ENCODE measurements around the gene CHST14. TPM values are rescaled to one million over a fixed set of nuclear protein-coding genes. Genes with fewer than 3 reads are reported as not detected.

The CHST14 gene
- polyA plus RNA-seq, 1 of the 3 experiments (the other 2 are of a cell fraction), result 43.2 TPM

DNA sequence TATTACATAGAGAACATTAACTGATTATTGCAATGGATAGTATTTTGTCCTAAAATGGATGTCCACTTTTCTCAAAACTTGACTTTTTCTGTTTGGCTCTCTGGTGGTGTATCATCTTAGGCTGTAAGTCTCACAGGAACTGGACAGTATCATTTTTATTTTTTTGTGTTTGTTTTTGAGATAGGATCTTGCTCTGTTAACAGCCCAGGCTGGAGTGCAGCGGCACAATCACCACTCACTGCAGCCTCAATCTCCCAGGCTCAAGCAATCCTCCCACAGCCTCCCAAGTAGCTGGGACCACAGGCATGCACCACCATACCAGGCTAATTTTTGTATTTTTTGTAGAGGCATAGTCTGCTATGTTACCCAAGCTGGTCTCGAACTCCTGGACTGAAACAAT, 13.1 kb downstream of the CHST14 start:
- no peak overlapping the region for H2AFZ ChIP-seq (ENCODE audit: low read depth)
- no peak for DNase-seq
- peaks cover 3% of the 10 kb centered on the region for H3F3A ChIP-seq (replicated peaks; ENCODE audit: insufficient read depth)
- no peaks in the 10 kb centered on the region for H3K9me2 ChIP-seq
- POLR2A ChIA-PET, result no interaction called here
- H3K27me3 ChIP-seq (ENCODE audit: insufficient read depth), result no peaks in the 10 kb centered on the region
- H3K9ac ChIP-seq, result no peak overlapping the region
- H3K79me2 ChIP-seq (ENCODE audit: insufficient read depth), result no peaks in the 10 kb centered on the region
- no peak overlapping the region for H3K27ac ChIP-seq (ENCODE audit: low read depth in 2 of 2, low read length in 1 of 2)
- peaks cover 0 to 7% of the 10 kb centered on the region in 2 experiments; a peak in 1 of 4 replicates for H3K4me1 ChIP-seq (ENCODE audit: control insufficient read depth in 1 of 2, insufficient read depth in 2 of 2, low read depth in 1 of 2, low read length in 1 of 2)
- no peaks in the 10 kb centered on the region for H3K9me3 ChIP-seq
- TF ChIP-seq CHD2 (IDR thresholded peaks at IDR 0.05; ENCODE audit: low read length, partially characterized antibody) (no peak), SMC3 (IDR thresholded peaks at IDR 0.05; ENCODE audit: low read depth, low read length) (no peak), RXRA (IDR thresholded peaks at IDR 0.05; ENCODE audit: borderline replicate concordance, low read depth) (no peak), NRF1 (IDR thresholded peaks at IDR 0.05; ENCODE audit: low read depth, low read length) (no peak), SIN3A (IDR thresholded peaks at IDR 0.05; ENCODE audit: borderline replicate concordance, low read depth, low read length) (no peak), JUND (IDR thresholded peaks at IDR 0.05) (no peak), MXI1 (IDR thresholded peaks at IDR 0.05; ENCODE audit: low read depth, low read length) (no peak), RCOR1 (IDR thresholded peaks at IDR 0.05; ENCODE audit: low read length) (no peak), FOXM1 (IDR thresholded peaks at IDR 0.05; ENCODE audit: low read depth) (no peak)
- TF ChIP-seq, protein P1, sequence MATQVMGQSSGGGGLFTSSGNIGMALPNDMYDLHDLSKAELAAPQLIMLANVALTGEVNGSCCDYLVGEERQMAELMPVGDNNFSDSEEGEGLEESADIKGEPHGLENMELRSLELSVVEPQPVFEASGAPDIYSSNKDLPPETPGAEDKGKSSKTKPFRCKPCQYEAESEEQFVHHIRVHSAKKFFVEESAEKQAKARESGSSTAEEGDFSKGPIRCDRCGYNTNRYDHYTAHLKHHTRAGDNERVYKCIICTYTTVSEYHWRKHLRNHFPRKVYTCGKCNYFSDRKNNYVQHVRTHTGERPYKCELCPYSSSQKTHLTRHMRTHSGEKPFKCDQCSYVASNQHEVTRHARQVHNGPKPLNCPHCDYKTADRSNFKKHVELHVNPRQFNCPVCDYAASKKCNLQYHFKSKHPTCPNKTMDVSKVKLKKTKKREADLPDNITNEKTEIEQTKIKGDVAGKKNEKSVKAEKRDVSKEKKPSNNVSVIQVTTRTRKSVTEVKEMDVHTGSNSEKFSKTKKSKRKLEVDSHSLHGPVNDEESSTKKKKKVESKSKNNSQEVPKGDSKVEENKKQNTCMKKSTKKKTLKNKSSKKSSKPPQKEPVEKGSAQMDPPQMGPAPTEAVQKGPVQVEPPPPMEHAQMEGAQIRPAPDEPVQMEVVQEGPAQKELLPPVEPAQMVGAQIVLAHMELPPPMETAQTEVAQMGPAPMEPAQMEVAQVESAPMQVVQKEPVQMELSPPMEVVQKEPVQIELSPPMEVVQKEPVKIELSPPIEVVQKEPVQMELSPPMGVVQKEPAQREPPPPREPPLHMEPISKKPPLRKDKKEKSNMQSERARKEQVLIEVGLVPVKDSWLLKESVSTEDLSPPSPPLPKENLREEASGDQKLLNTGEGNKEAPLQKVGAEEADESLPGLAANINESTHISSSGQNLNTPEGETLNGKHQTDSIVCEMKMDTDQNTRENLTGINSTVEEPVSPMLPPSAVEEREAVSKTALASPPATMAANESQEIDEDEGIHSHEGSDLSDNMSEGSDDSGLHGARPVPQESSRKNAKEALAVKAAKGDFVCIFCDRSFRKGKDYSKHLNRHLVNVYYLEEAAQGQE (IDR thresholded peaks at IDR 0.05; ENCODE audit: low read depth, low read length), result no peak
- TF ChIP-seq, protein P2, sequence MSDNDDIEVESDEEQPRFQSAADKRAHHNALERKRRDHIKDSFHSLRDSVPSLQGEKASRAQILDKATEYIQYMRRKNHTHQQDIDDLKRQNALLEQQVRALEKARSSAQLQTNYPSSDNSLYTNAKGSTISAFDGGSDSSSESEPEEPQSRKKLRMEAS (IDR thresholded peaks at IDR 0.05; ENCODE audit: low read depth), result no peak
- H4K20me1 ChIP-seq (ENCODE audit: insufficient read depth), result no peaks in the 10 kb centered on the region
- no peaks in the 10 kb centered on the region for H3K36me3 ChIP-seq (replicated peaks in 1 of 2; ENCODE audit: control insufficient read depth in 1 of 2, insufficient read depth in 2 of 2, low read length in 1 of 2)
- 83% methylated on average over 2 of the region's 2 CpGs for WGBS (ENCODE audit: low lambda C conversion rate)
- no peak overlapping the region for H3K4me3 ChIP-seq (ENCODE audit: low read depth in 2 of 2, low read length in 1 of 2)
- H3K4me2 ChIP-seq, result no peak overlapping the region
- CTCF ChIA-PET, result interaction anchor here (0.6 to 1.0 kb wide), 2 partner anchors 15 to 27 kb away, joined by 3 read pairs; no protein-coding TSS in a partner anchor

DNA sequence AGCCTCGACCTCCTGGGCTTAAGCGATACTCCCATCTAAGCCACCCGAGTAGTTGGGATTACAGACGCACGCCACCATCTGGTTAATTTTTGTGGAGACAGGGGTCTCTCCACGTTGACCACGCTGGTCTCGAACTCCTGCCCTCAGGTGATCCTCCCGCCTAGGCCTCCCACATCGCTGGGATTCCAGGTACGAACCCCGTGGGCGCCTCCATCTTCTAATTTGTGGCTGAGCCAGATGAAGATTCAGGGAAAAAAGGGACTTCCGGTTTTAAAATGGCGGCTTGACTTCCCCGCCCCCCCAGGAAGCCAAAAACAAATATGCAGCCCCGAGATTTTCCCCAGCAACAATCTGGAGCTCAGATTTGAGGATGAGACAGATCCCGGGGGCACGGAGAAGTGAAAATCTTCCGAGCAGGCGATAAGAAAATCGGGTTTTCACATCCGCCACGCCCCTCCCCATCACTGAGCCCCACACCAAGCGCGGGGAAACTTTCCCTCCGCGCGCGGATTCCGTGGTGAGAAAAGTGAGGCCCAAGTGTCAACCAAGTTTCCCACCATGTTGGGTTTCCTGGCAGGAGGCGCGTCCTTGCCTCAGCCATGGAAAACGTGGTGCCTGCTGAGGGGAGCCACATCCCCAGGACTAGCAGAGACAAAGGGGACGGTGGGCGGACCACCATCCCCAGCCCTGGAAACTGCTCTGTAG, 15.4 kb downstream of the CHST14 start:
- Histone ChIP-seq H3K4me3 (ENCODE audit: low read depth in 2 of 2, low read length in 1 of 2) (no peak overlapping the region), H3K4me2 (no peak overlapping the region), H3K36me3 (replicated peaks in 1 of 2; ENCODE audit: control insufficient read depth in 1 of 2, insufficient read depth in 2 of 2, low read length in 1 of 2) (no peaks in the 10 kb centered on the region), H3K79me2 (ENCODE audit: insufficient read depth) (no peaks in the 10 kb centered on the region), H3K27ac (ENCODE audit: low read depth in 2 of 2, low read length in 1 of 2) (no peak overlapping the region), H3K27me3 (ENCODE audit: insufficient read depth) (no peaks in the 10 kb centered on the region), H3F3A (replicated peaks; ENCODE audit: insufficient read depth) (peaks cover 3% of the 10 kb centered on the region), H3K9me3 (no peaks in the 10 kb centered on the region), H3K4me1 (ENCODE audit: control insufficient read depth in 1 of 2, insufficient read depth in 2 of 2, low read depth in 1 of 2, low read length in 1 of 2) (peaks cover 0 to 4% of the 10 kb centered on the region in 2 experiments; a peak in 1 of 4 replicates), H4K20me1 (ENCODE audit: insufficient read depth) (no peaks in the 10 kb centered on the region), H3K9me2 (no peaks in the 10 kb centered on the region), H3K9ac (no peak overlapping the region), H2AFZ (ENCODE audit: low read depth) (no peak overlapping the region)
- ChIA-PET CTCF (no interaction called here), POLR2A (no interaction called here)
- DNase-seq, result no peak
- TF ChIP-seq RFX5 (IDR thresholded peaks at IDR 0.05; ENCODE audit: low read length), result no peak
- TF ChIP-seq FOXM1 (IDR thresholded peaks at IDR 0.05; ENCODE audit: low read depth), result no peak
- TF ChIP-seq ELF1 (IDR thresholded peaks at IDR 0.05), result no peak
- no peak for TF ChIP-seq RAD21 (IDR thresholded peaks at IDR 0.05; ENCODE audit: low read length)
- TF ChIP-seq RXRA (IDR thresholded peaks at IDR 0.05; ENCODE audit: borderline replicate concordance, low read depth), result no peak
- TF ChIP-seq GABPA (IDR thresholded peaks at IDR 0.05; ENCODE audit: low read depth), result no peak
- no peak for TF ChIP-seq RCOR1 (IDR thresholded peaks at IDR 0.05; ENCODE audit: low read length)
- no peak for TF ChIP-seq TAF1 (IDR thresholded peaks at IDR 0.05; ENCODE audit: borderline replicate concordance, low read depth, low read length)
- TF ChIP-seq FOXJ3 (CRISPR knock-in tag; IDR thresholded peaks at IDR 0.05), result no peak
- TF ChIP-seq, protein P3, sequence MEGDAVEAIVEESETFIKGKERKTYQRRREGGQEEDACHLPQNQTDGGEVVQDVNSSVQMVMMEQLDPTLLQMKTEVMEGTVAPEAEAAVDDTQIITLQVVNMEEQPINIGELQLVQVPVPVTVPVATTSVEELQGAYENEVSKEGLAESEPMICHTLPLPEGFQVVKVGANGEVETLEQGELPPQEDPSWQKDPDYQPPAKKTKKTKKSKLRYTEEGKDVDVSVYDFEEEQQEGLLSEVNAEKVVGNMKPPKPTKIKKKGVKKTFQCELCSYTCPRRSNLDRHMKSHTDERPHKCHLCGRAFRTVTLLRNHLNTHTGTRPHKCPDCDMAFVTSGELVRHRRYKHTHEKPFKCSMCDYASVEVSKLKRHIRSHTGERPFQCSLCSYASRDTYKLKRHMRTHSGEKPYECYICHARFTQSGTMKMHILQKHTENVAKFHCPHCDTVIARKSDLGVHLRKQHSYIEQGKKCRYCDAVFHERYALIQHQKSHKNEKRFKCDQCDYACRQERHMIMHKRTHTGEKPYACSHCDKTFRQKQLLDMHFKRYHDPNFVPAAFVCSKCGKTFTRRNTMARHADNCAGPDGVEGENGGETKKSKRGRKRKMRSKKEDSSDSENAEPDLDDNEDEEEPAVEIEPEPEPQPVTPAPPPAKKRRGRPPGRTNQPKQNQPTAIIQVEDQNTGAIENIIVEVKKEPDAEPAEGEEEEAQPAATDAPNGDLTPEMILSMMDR (IDR thresholded peaks at IDR 0.05), result no peak
- TF ChIP-seq JUND (IDR thresholded peaks at IDR 0.05), result no peak
- no peak for TF ChIP-seq NRF1 (IDR thresholded peaks at IDR 0.05; ENCODE audit: low read depth, low read length)
- TF ChIP-seq EZH2phosphoT487 (IDR thresholded peaks at IDR 0.05; ENCODE audit: borderline replicate concordance, low read depth), result no peak
- TF ChIP-seq, protein P2 (IDR thresholded peaks at IDR 0.05; ENCODE audit: low read depth), result no peak
- WGBS (ENCODE audit: low lambda C conversion rate), result 92% methylated on average over 33 of the region's 36 CpGs

All from SK-N-SH (cell line).